ENCODE data around the gene ACTMAP. TPM values are rescaled to one million over a fixed set of nuclear protein-coding genes. Genes with fewer than 3 reads are reported as not detected.
A peak's percentile ranks its signal among the peaks of the same experiment; 100 is the strongest.
"Not testable (repeated sequence)": the region's sequence is repeated elsewhere in the genome, so short reads cannot be mapped to it uniquely, and the experiment has no call there.

ACTMAP gene
- total and polyA plus RNA-seq, 9 donors = 2.1 to 6.5 (median 3.7) TPM

GRCh38 chr19:40776932-40777644 lies 26.8 kb upstream of the ACTMAP start:
- Histone ChIP-seq H3K4me3 (peak overlapping the region; percentile 91), H3K36me3 (no peaks in the 10 kb centered on the region), H3K9me3 (no peaks in the 10 kb centered on the region), H3K27me3 (no peaks in the 10 kb centered on the region), H3K4me1 (ENCODE audit: insufficient read depth) (peaks cover 8% of the 10 kb centered on the region), H3K27ac (peak overlapping the region; percentile 57 to 94)
- intact Hi-C loops (cut with DNase I) = no loop called here
- TF ChIP-seq CTCF (IDR thresholded peaks at IDR 0.05) = no peak
- no peak for TF ChIP-seq EP300 (IDR thresholded peaks at IDR 0.05)
- no peak for TF ChIP-seq POLR2A (IDR thresholded peaks at IDR 0.05)
- WGBS, 3 donors = 11 to 12% (median 12%) methylated on average over 13 of the region's 13 CpGs
- peak; percentile 81 to 92 (median 82) for DNase-seq

DNA sequence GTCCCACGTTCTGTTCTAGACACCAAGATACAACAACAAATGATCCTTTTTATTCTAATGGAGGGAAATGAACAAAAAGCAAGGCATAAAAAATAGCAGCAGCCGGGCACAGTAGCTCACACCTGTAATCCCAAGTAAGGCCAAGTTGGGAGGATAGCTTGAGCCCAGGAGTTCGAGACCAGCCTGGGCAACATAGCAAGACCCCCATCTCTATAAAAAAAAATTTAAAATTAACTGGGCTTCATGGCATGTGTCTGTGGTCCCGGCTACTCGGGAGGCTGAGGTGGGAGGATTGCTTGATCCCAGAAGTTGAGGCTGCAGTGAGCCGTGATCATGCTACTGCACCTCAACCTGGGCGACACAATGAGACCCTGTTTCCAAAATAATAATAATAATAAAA lies 26.1 kb upstream of the ACTMAP start:
- intact Hi-C loops (cut with DNase I) = no loop called here
- no peak overlapping the region for H3K4me3 ChIP-seq

GRCh38 chr19:40775632-40776022 lies 25.4 kb upstream of the ACTMAP start:
- TF ChIP-seq EP300 (IDR thresholded peaks at IDR 0.05) (no peak), POLR2A (IDR thresholded peaks at IDR 0.05) (no peak), CTCF (IDR thresholded peaks at IDR 0.05) (no peak)
- 81 to 92% (median 86%) methylated on average over 10 of the region's 10 CpGs for WGBS, 3 donors
- H3K4me1 ChIP-seq (ENCODE audit: insufficient read depth) = peaks cover 8% of the 10 kb centered on the region
- intact Hi-C loops (cut with DNase I) = no loop called here
- H3K27me3 ChIP-seq = no peaks in the 10 kb centered on the region
- no peak overlapping the region for H3K27ac ChIP-seq
- H3K4me3 ChIP-seq = no peak overlapping the region
- H3K36me3 ChIP-seq = no peaks in the 10 kb centered on the region
- DNase-seq = no peak
- no peaks in the 10 kb centered on the region for H3K9me3 ChIP-seq

More for the DNA sequence above, 26.1 kb upstream of the ACTMAP start:
- H3K27ac ChIP-seq = peak overlapping the region in 1 of 2 donors; percentile 94
- H3K9me3 ChIP-seq = no peaks in the 10 kb centered on the region
- no peaks in the 10 kb centered on the region for H3K27me3 ChIP-seq
- 76 to 84% (median 78%) methylated on average over 7 of the region's 7 CpGs for WGBS, 3 donors
- no peak for DNase-seq
- H3K4me1 ChIP-seq (ENCODE audit: insufficient read depth) = peaks cover 8% of the 10 kb centered on the region
- H3K36me3 ChIP-seq = no peaks in the 10 kb centered on the region
- no peak for TF ChIP-seq EP300 (IDR thresholded peaks at IDR 0.05)
- no peak for TF ChIP-seq POLR2A (IDR thresholded peaks at IDR 0.05)
- no peak for TF ChIP-seq CTCF (IDR thresholded peaks at IDR 0.05)

- TF ChIP-seq EP300 (IDR thresholded peaks at IDR 0.05) (no peak), CTCF (IDR thresholded peaks at IDR 0.05) (no peak), POLR2A (IDR thresholded peaks at IDR 0.05) (no peak)
- intact Hi-C loops (cut with DNase I) = no loop called here
- Histone ChIP-seq H3K4me3 (no peak within 1 kb of the TSS), H3K9me3 (no peaks in the 10 kb centered on the region), H3K27me3 (no peaks in the 10 kb centered on the region), H3K36me3 (no peaks in the 10 kb centered on the region), H3K4me1 (ENCODE audit: insufficient read depth) (peaks cover 8% of the 10 kb centered on the region), H3K27ac (no peak within 1 kb of the TSS)
- no peak for DNase-seq
- 81 to 86% (median 82%) methylated on average over 9 of the region's 9 CpGs for WGBS, 3 donors
Observed at GRCh38 chr19:40774916-40775631, 24.8 kb upstream of the ACTMAP start, which contains the start of gene MIA. TSS of gene MIA (plus strand) at chr19:40775521. CDS start at chr19:40775543, 22 bp downstream.

GRCh38 chr19:40771101-40771862 lies 21.0 kb upstream of the ACTMAP start:
- H3K27ac ChIP-seq; H3K4me1 ChIP-seq (ENCODE audit: insufficient read depth); H3K27me3 ChIP-seq; DNase-seq; H3K36me3 ChIP-seq; H3K9me3 ChIP-seq; intact Hi-C loops (cut with DNase I); H3K4me3 ChIP-seq: not testable (repeated sequence)
- WGBS, 3 donors = 85 to 88% (median 88%) methylated on average over 10 of the region's 10 CpGs

All from ovary (tissue), 9 donors.